ENCODE data around the gene EHMT1. TPM values are rescaled to one million over a fixed set of nuclear protein-coding genes. Genes with fewer than 3 reads are reported as not detected.

EHMT1 gene
- total and polyA plus RNA-seq, 2 of the 8 experiments (the other 6 are each of a cell fraction or from before 2014, with no cell fraction given): 95.7 to 163 TPM

- H2AK5ac ChIP-seq (ENCODE audit: low read depth, low read length): no peak overlapping the region
- H2BK15ac ChIP-seq (ENCODE audit: low read length): peak overlapping the region; percentile 65; the same call in 1 of the 2 replicates
- peaks cover 4% of the 10 kb centered on the region; the same call in 1 of the 2 replicates for H3K23me2 ChIP-seq (ENCODE audit: low read depth, low read length)
- no peak overlapping the region for H2BK120ac ChIP-seq (replicated peaks; ENCODE audit: low read depth, low read length)
- H3K4me1 ChIP-seq (replicated peaks in 1 of 4; ENCODE audit: control insufficient read depth in 3 of 4, insufficient read depth in 4 of 4, low read length in 3 of 4): peaks cover 0 to 17% (median 8%) of the 10 kb centered on the region in 4 experiments; a peak in 6 of 7 replicates
- no peak overlapping the region for H4K5ac ChIP-seq (ENCODE audit: insufficient read length, low read depth, low read length)
- no peak overlapping the region for H3K23ac ChIP-seq (ENCODE audit: insufficient read length)
- POLR2A ChIA-PET (ENCODE audit: partially characterized antibody): interaction anchor here (1.3 to 3.1 kb wide), 3 partner anchors 11 to 17 kb away, joined by 4 to 14 read pairs (median 13); partner anchors contain the start of genes EHMT1 and ZMYND19
- H3K9me3 ChIP-seq (ENCODE audit: insufficient read depth in 2 of 2, low read depth in 1 of 2, low read length in 1 of 2): no peaks in the 10 kb centered on the region
- H3K4ac ChIP-seq (replicated peaks; ENCODE audit: insufficient read length, low read depth, low read length): no peak overlapping the region
- 41% methylated on average over 3 of the region's 3 CpGs; no CpG with 5 or more reads in 1 of the 2 experiments for WGBS, 2 experiments (ENCODE audit: extremely low coverage in 1 of 2, insufficient coverage in 1 of 2, insufficient read length in 1 of 2, insufficient replicate concordance in 2 of 2, low coverage in 1 of 2, low lambda C conversion rate in 2 of 2, missing lambda C conversion rate in 1 of 2)
- H3K4me2 ChIP-seq (ENCODE audit: insufficient read depth in 1 of 2, low read depth in 2 of 2, low read length in 2 of 2): no peak overlapping the region
- no peak overlapping the region for H3K27ac ChIP-seq (ENCODE audit: low read depth, low read length)
- H2AFZ ChIP-seq (ENCODE audit: low read length): no peak overlapping the region
- no peak overlapping the region for H3K9ac ChIP-seq (replicated peaks in 1 of 4; ENCODE audit: extremely low read depth in 1 of 4, low read depth in 3 of 4, low read length in 3 of 4)
- H3K79me2 ChIP-seq (ENCODE audit: control insufficient read depth in 1 of 2, insufficient read depth in 2 of 2, low read length in 2 of 2): no peaks in the 10 kb centered on the region; a peak in 1 of 4 replicates
- no peak overlapping the region for H2BK5ac ChIP-seq (ENCODE audit: low read depth, low read length)
- H4K91ac ChIP-seq (replicated peaks; ENCODE audit: insufficient read length, low read length): no peak overlapping the region
- H2BK20ac ChIP-seq (ENCODE audit: low read length): no peak overlapping the region
- no peak overlapping the region for H3K18ac ChIP-seq (ENCODE audit: extremely low read depth, low read length)
- peaks cover 4 to 15% of the 10 kb centered on the region in 2 experiments for H4K20me1 ChIP-seq (replicated peaks in 1 of 2; ENCODE audit: control insufficient read depth in 1 of 2, insufficient read depth in 2 of 2, low read length in 2 of 2)
- H4K8ac ChIP-seq (ENCODE audit: extremely low read depth, insufficient read depth, low read length): no peak overlapping the region
- H3K79me1 ChIP-seq (ENCODE audit: low read depth, low read length): peaks cover 3% of the 10 kb centered on the region; the same call in 1 of the 2 replicates
- DNase-seq (ENCODE audit: low read depth in 1 of 2, low spot score in 2 of 2) (no peak), FAIRE-seq (no peak)
- CTCF ChIA-PET (ENCODE audit: partially characterized antibody): interaction anchor here (0.7 to 2.4 kb wide), 12 partner anchors 8 to 119 kb away, joined by 3 to 12 read pairs (median 4); partner anchors contain the start of gene EHMT1
- H3K4me3 ChIP-seq (ENCODE audit: extremely low read depth in 1 of 4, insufficient read depth in 2 of 4, low read depth in 3 of 4, low read length in 4 of 4): no peak overlapping the region
- peaks cover 0 to 9% (median 2%) of the 10 kb centered on the region in 4 experiments; a peak in 2 of 7 replicates for H3K27me3 ChIP-seq (replicated peaks in 1 of 4; ENCODE audit: control insufficient read depth in 3 of 4, extremely low read depth in 1 of 4, insufficient read depth in 3 of 4, low read length in 3 of 4)
- no peak overlapping the region for H3K14ac ChIP-seq (ENCODE audit: insufficient read length)
- H3K36me3 ChIP-seq (ENCODE audit: control insufficient read depth in 2 of 4, insufficient read depth in 4 of 4, low read length in 3 of 4): no peaks in the 10 kb centered on the region
- no peak overlapping the region for H2BK12ac ChIP-seq (ENCODE audit: low read depth, low read length)
- no peak overlapping the region for H3K56ac ChIP-seq (replicated peaks; ENCODE audit: insufficient read length, low read depth, low read length)
- TF ChIP-seq RFX5 (IDR thresholded peaks at IDR 0.05; ENCODE audit: borderline replicate concordance, low read depth, low read length): no peak
- TF ChIP-seq HDAC2 (IDR thresholded peaks at IDR 0.05; ENCODE audit: borderline replicate concordance in 1 of 2, low read depth in 2 of 2, low read length in 2 of 2): no peak
- no peak for TF ChIP-seq EP300 (IDR thresholded peaks at IDR 0.05; ENCODE audit: borderline replicate concordance in 1 of 2, low read depth in 2 of 2, low read length in 2 of 2)
- TF ChIP-seq BACH1 (IDR thresholded peaks at IDR 0.05; ENCODE audit: low read length): no peak
- TF ChIP-seq, protein P1, sequence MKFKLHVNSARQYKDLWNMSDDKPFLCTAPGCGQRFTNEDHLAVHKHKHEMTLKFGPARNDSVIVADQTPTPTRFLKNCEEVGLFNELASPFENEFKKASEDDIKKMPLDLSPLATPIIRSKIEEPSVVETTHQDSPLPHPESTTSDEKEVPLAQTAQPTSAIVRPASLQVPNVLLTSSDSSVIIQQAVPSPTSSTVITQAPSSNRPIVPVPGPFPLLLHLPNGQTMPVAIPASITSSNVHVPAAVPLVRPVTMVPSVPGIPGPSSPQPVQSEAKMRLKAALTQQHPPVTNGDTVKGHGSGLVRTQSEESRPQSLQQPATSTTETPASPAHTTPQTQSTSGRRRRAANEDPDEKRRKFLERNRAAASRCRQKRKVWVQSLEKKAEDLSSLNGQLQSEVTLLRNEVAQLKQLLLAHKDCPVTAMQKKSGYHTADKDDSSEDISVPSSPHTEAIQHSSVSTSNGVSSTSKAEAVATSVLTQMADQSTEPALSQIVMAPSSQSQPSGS (IDR thresholded peaks at IDR 0.05; ENCODE audit: low read length): no peak
- TF ChIP-seq RAD21 (IDR thresholded peaks at IDR 0.05 in 1 of 2, conservative IDR thresholded peaks at IDR 0.05 in 1 of 2; ENCODE audit: low read depth in 2 of 2, low read length in 2 of 2): peak in 1 of 2 experiments; percentile 5; a peak in 1 of 4 replicates
- no peak for TF ChIP-seq TAF1 (IDR thresholded peaks at IDR 0.05; ENCODE audit: low read depth, low read length)
- TF ChIP-seq CTBP2 (IDR thresholded peaks at IDR 0.05; ENCODE audit: borderline replicate concordance, insufficient read depth, insufficient read length, low read length): no peak
- TF ChIP-seq, protein P2, sequence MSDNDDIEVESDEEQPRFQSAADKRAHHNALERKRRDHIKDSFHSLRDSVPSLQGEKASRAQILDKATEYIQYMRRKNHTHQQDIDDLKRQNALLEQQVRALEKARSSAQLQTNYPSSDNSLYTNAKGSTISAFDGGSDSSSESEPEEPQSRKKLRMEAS (IDR thresholded peaks at IDR 0.05): no peak
- no peak for TF ChIP-seq TAF7 (optimal IDR thresholded peaks at IDR 0.05; ENCODE audit: borderline replicate concordance, low read depth, low read length)
Observed at GRCh38 chr9:137602661-137603060, 16.1 kb upstream of the EHMT1 start.

Data from H1 (cell line).